Lower lobe of right lung (tissue), 2 donors: ENCODE results near the gene C16orf78. TPM values are rescaled to one million over a fixed set of nuclear protein-coding genes. Genes with fewer than 3 reads are reported as not detected.

ENCODE experiments used
- ATAC-seq, 2 donors: fragments of 200-7000 bp; cut with Tn5 transposase; one replicate each; pipeline ENCODE4 v1.9.1; 2020 to 2022; ENCODE audit warnings: mild to moderate bottlenecking in 2 of 2, moderate library complexity in 2 of 2
- DNase-seq: peaks from one replicate; pipeline ENCODE4 v3.0.0-alpha.2; 2020
- H3K27ac ChIP-seq: fragments of 200-600 bp; one replicate; pipeline ENCODE4 v1.8.0; 2022
- H3K27me3 ChIP-seq: fragments of 200-600 bp; one replicate; pipeline ENCODE4 v1.8.0; 2022; ENCODE audit warnings: low read depth
- H3K36me3 ChIP-seq: fragments of 200-600 bp; one replicate; pipeline ENCODE4 v1.8.0; 2022; ENCODE audit warnings: mild to moderate bottlenecking
- H3K4me1 ChIP-seq: fragments of 200-600 bp; one replicate; pipeline ENCODE4 v1.8.0; 2022
- H3K4me3 ChIP-seq: fragments of 200-600 bp; one replicate; pipeline ENCODE4 v1.8.0; 2022; ENCODE audit warnings: mild to moderate bottlenecking
- H3K9me3 ChIP-seq: fragments of 200-600 bp; one replicate; pipeline ENCODE4 v1.8.0; 2022
- CTCF ChIP-seq: fragments of 200-600 bp; IDR thresholded peaks from one replicate; pipeline ENCODE4 v1.8.0; 2022; ENCODE audit warnings: antibody characterized with exemption, mild to moderate bottlenecking
- intact Hi-C: fragments of 100-400 bp; cut with DNase I; formaldehyde crosslinking; loops from one replicate; pipeline ENCODE4 v1.11.0; 2022
- total RNA-seq: library from RNA; stranded (reverse); fragmentation: NEBNext Ultra II Directional; extraction: Animal tissue kit (Norgen Biotek cat#: 25700); gene quantifications from one replicate; pipeline ENCODE4 v1.2.1, GENCODE V29; 2021
- donor health status: DM: no; HTN: yes; CAD: no; lungs with severe emphysema.

The C16orf78 gene
- total RNA-seq, 1 donor from 2014 or later, result not detected

- no peak for TF ChIP-seq CTCF
- H3K27me3 ChIP-seq, result no peaks in the 10 kb centered on the region
- ATAC-seq, result no peak
- H3K4me3 ChIP-seq, result no peak overlapping the region
- no peaks in the 10 kb centered on the region for H3K4me1 ChIP-seq
- DNase-seq, result no peak
- intact Hi-C loops, result no loop called here
- no peaks in the 10 kb centered on the region for H3K9me3 ChIP-seq
- H3K27ac ChIP-seq, result no peak overlapping the region
- no peaks in the 10 kb centered on the region for H3K36me3 ChIP-seq
Measured at GRCh38 chr16:49431591-49432290, 58.1 kb downstream of the C16orf78 start.

- no peak for TF ChIP-seq CTCF
- ATAC-seq (no peak), DNase-seq (no peak)
- H3K4me3 ChIP-seq, result no peak overlapping the region
- H3K27ac ChIP-seq, result no peak overlapping the region
- H3K36me3 ChIP-seq, result no peaks in the 10 kb centered on the region
- intact Hi-C loops, result no loop called here
- H3K4me1 ChIP-seq, result no peaks in the 10 kb centered on the region
- H3K9me3 ChIP-seq, result no peaks in the 10 kb centered on the region
- H3K27me3 ChIP-seq, result no peaks in the 10 kb centered on the region
Measured at GRCh38 chr16:49434733-49435132, 61.1 kb downstream of the C16orf78 start.

GRCh38 chr16:49436181-49436580 lies 62.6 kb downstream of the C16orf78 start:
- H3K4me1 ChIP-seq, result peaks cover 10% of the 10 kb centered on the region
- H3K27ac ChIP-seq, result no peak overlapping the region
- no peaks in the 10 kb centered on the region for H3K36me3 ChIP-seq
- DNase-seq (no peak), ATAC-seq (no peak)
- no peak overlapping the region for H3K4me3 ChIP-seq
- H3K27me3 ChIP-seq, result no peaks in the 10 kb centered on the region
- TF ChIP-seq CTCF, result no peak
- no peaks in the 10 kb centered on the region for H3K9me3 ChIP-seq
- intact Hi-C loops, result no loop called here

- Histone ChIP-seq H3K27ac (no peak overlapping the region), H3K4me1 (peaks cover 16% of the 10 kb centered on the region), H3K4me3 (no peak overlapping the region), H3K9me3 (no peaks in the 10 kb centered on the region), H3K36me3 (no peaks in the 10 kb centered on the region), H3K27me3 (no peaks in the 10 kb centered on the region)
- DNase-seq (no peak), ATAC-seq (no peak)
- intact Hi-C loops, result no loop called here
- TF ChIP-seq CTCF, result no peak
Measured at GRCh38 chr16:49437344-49437743, 63.7 kb downstream of the C16orf78 start.

- no peaks in the 10 kb centered on the region for H3K36me3 ChIP-seq
- DNase-seq (no peak), ATAC-seq (no peak)
- no peak overlapping the region for H3K4me3 ChIP-seq
- H3K4me1 ChIP-seq, result peaks cover 20% of the 10 kb centered on the region
- H3K9me3 ChIP-seq, result no peaks in the 10 kb centered on the region
- TF ChIP-seq CTCF, result no peak
- H3K27me3 ChIP-seq, result no peaks in the 10 kb centered on the region
- intact Hi-C loops, result no loop called here
- no peak overlapping the region for H3K27ac ChIP-seq
Measured at GRCh38 chr16:49439050-49439449, 65.4 kb downstream of the C16orf78 start.
